ENCODE data around the gene LRRC7.

- TF ChIP-seq, protein P1, sequence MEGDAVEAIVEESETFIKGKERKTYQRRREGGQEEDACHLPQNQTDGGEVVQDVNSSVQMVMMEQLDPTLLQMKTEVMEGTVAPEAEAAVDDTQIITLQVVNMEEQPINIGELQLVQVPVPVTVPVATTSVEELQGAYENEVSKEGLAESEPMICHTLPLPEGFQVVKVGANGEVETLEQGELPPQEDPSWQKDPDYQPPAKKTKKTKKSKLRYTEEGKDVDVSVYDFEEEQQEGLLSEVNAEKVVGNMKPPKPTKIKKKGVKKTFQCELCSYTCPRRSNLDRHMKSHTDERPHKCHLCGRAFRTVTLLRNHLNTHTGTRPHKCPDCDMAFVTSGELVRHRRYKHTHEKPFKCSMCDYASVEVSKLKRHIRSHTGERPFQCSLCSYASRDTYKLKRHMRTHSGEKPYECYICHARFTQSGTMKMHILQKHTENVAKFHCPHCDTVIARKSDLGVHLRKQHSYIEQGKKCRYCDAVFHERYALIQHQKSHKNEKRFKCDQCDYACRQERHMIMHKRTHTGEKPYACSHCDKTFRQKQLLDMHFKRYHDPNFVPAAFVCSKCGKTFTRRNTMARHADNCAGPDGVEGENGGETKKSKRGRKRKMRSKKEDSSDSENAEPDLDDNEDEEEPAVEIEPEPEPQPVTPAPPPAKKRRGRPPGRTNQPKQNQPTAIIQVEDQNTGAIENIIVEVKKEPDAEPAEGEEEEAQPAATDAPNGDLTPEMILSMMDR (IDR thresholded peaks at IDR 0.05; ENCODE audit: poor library complexity), result no peak
- no peak for TF ChIP-seq EZH2 (IDR thresholded peaks at IDR 0.05; ENCODE audit: borderline replicate concordance)
Observed at GRCh38 chr1:69994241-69994640, 426.5 kb downstream of the LRRC7 start.
